Small intestine (tissue), 7 donors: ENCODE measurements around the gene GALNT17. TPM values are rescaled to one million over a fixed set of nuclear protein-coding genes. Genes with fewer than 3 reads are reported as not detected.

Experiments used
- DNase-seq, 2 donors: peaks; one replicate each; pipeline versions ENCODE4 v3.0.0 to v3.0.0-alpha.2; 2013
- FAIRE-seq: peaks from 2 replicates; lab custom pipeline; 2012; peaks lifted over from hg19 to GRCh38; lab: Jason Lieb, UNC
- H3K27ac ChIP-seq, 3 donors: one replicate each; pipeline ENCODE4 v1.5.1; 2013; ENCODE audit warnings: low read length in 2 of 3, mild to moderate bottlenecking in 2 of 3, control low read depth in 1 of 3, inconsistent platforms in 1 of 3, low read depth in 1 of 3, moderate library complexity in 1 of 3
- H3K27me3 ChIP-seq, 3 donors: one replicate each; pipeline ENCODE4 v1.6.1; 2013; ENCODE audit warnings: low read length in 3 of 3, inconsistent platforms in 1 of 3; ENCODE audit not compliant: control insufficient read depth in 3 of 3, insufficient read depth in 3 of 3
- H3K36me3 ChIP-seq, 3 donors: one replicate each; pipeline ENCODE4 v1.6.1; 2013; ENCODE audit warnings: low read length in 3 of 3, inconsistent platforms in 1 of 3, low read depth in 1 of 3, mild to moderate bottlenecking in 1 of 3, moderate library complexity in 1 of 3; ENCODE audit not compliant: control insufficient read depth in 3 of 3, insufficient read depth in 2 of 3
- H3K4me1 ChIP-seq, 3 donors: one replicate each; pipeline ENCODE4 v1.6.1; 2013; ENCODE audit warnings: low read length in 2 of 3, inconsistent platforms in 1 of 3, low read depth in 1 of 3, mild to moderate bottlenecking in 1 of 3, moderate library complexity in 1 of 3; ENCODE audit not compliant: control insufficient read depth in 3 of 3, insufficient read depth in 2 of 3
- H3K4me3 ChIP-seq, 3 donors: one replicate each; pipeline ENCODE4 v1.5.1; 2013; ENCODE audit warnings: low read length in 3 of 3, control low read depth in 1 of 3, inconsistent platforms in 1 of 3, low read depth in 1 of 3, mild to moderate bottlenecking in 1 of 3, moderate library complexity in 1 of 3
- H3K9me3 ChIP-seq, 2 donors: one replicate each; pipeline ENCODE4 v1.6.1; 2013; ENCODE audit warnings: low read depth in 1 of 2, low read length in 1 of 2; ENCODE audit not compliant: control insufficient read depth in 2 of 2, insufficient read depth in 1 of 2
- WGBS, 3 donors: extraction: QIAGEN DNeasy Blood & Tissue Kit; methylation state at CpG; one replicate each; pipeline ENCODE4 v1.1.7; 2013; 5-methylcytosine and 5-hydroxymethylcytosine counted together
- polyA plus RNA-seq, 4 donors: library from polyadenylated mRNA; stranded (reverse) in 3 of 4; unstranded in 1 of 4; fragments of 200-250 nt in 3 of 4; fragments of 120-200 nt in 1 of 4; gene quantifications; one replicate each; pipeline versions ENCODE4 v1.2.1 to v1.2.3, GENCODE V29; 2013
- donor health status: healthy with polysubstance abuse.
- donor health status: control.
- donor health status: control.
- donor health status: Bipolar disorder and iron deficiency.
- donor health status: healthy.

The GALNT17 gene
- polyA plus RNA-seq, 4 donors: 0.34 to 2.9 (median 0.54) TPM; not detected in 1

DNA sequence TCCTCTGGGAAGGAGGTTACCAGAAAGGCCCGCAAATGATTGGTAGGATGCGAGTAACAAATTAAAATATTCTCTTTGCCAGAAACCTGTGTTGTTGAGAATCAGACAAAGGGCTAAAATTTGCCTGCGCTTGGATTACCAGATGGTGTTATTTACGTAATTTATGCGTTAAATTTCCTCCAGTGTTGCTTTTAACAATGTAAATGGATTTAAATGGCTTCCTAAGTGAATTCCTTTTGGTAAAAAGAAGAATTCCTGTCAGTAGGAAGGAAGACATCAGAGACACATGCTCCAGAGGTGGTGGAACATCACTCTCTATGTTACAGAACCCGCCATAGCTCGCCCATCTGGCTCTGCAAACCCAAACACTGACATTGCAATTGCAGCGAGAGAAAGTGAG is 520.6 kb downstream of the GALNT17 start:
- FAIRE-seq: no peak
- no peak for DNase-seq
- 74 to 80% (median 79%) methylated on average over 8 of the region's 8 CpGs for WGBS, 3 donors
- H3K27ac ChIP-seq: no peak overlapping the region
- H3K9me3 ChIP-seq: peaks cover 0 to 18% of the 10 kb centered on the region in 2 donors
- no peaks in the 10 kb centered on the region for H3K4me1 ChIP-seq
- H3K36me3 ChIP-seq: no peaks in the 10 kb centered on the region
- H3K4me3 ChIP-seq: no peak overlapping the region
- no peaks in the 10 kb centered on the region for H3K27me3 ChIP-seq

GRCh38 chr7:71657386-71657785 is 525.4 kb downstream of the GALNT17 start:
- 90 to 100% (median 94%) methylated on average over 1 of the region's 1 CpG for WGBS, 3 donors
- Histone ChIP-seq H3K4me3 (no peak overlapping the region), H3K36me3 (no peaks in the 10 kb centered on the region), H3K4me1 (no peaks in the 10 kb centered on the region), H3K9me3 (peaks cover 0 to 1% of the 10 kb centered on the region in 2 donors), H3K27me3 (no peaks in the 10 kb centered on the region), H3K27ac (no peak overlapping the region)
- DNase-seq (no peak), FAIRE-seq (no peak)

- FAIRE-seq (no peak), DNase-seq (no peak)
- Histone ChIP-seq H3K4me1 (no peaks in the 10 kb centered on the region), H3K9me3 (peaks cover 0 to 1% of the 10 kb centered on the region in 2 donors), H3K27me3 (no peaks in the 10 kb centered on the region), H3K36me3 (no peaks in the 10 kb centered on the region), H3K27ac (no peak overlapping the region), H3K4me3 (no peak overlapping the region)
- WGBS, 3 donors: 91 to 100% (median 92%) methylated on average over 2 of the region's 2 CpGs
Measured at GRCh38 chr7:71659622-71660021, 527.7 kb downstream of the GALNT17 start.

GRCh38 chr7:71661671-71662224 is 529.8 kb downstream of the GALNT17 start:
- no peak overlapping the region for H3K27ac ChIP-seq
- H3K4me3 ChIP-seq: no peak overlapping the region
- no peaks in the 10 kb centered on the region for H3K36me3 ChIP-seq
- FAIRE-seq: no peak
- peaks cover 0 to 3% of the 10 kb centered on the region in 2 donors for H3K9me3 ChIP-seq
- no peaks in the 10 kb centered on the region for H3K27me3 ChIP-seq
- DNase-seq: no peak
- no peaks in the 10 kb centered on the region for H3K4me1 ChIP-seq
- 89 to 100% (median 100%) methylated on average over 1 of the region's 1 CpG for WGBS, 3 donors

DNA sequence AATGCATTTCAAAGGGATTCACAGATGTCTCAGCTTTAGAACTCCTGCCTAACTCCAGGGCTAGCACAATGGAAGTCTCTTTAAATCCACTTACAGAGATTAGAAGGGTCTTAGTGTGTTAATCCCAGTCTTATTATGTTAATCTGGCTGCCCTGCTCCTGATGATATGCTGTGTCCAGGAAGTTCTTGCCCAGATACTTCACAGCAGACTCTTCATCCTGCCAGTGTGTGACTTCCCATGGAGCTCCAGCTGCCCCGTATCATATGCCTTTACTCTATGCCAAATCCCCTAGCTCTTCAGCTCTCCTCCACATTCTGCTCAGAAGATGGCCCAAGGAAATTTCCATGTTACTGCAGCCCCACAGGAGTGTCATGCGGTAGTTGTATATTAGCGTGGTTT is 533.8 kb downstream of the GALNT17 start:
- FAIRE-seq (no peak), DNase-seq (no peak)
- WGBS, 3 donors: 90 to 95% (median 91%) methylated on average over 3 of the region's 3 CpGs
- H3K4me3 ChIP-seq: no peak overlapping the region
- no peaks in the 10 kb centered on the region for H3K4me1 ChIP-seq
- peaks cover 0 to 4% of the 10 kb centered on the region in 2 donors for H3K9me3 ChIP-seq
- H3K27ac ChIP-seq: no peak overlapping the region
- H3K36me3 ChIP-seq: no peaks in the 10 kb centered on the region
- H3K27me3 ChIP-seq: no peaks in the 10 kb centered on the region

DNA sequence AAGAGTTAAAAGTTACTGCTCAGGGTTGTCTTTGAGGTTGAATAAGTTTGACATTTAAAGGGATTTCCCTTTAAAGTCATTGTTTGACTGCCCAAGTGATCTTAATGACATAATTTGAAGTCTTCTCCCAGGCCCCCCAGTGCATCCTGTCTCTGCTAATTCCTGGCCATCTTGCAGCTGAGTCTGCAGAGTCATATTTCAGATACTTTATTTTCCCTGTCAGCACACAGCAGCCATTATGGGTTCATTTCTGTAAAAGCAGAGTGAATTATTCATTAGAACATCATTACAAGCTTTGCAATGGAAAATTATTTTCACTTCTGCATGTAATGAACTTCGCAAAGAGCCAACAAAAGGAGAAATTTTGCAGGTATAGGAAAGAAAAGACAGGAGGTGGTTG is 536.6 kb downstream of the GALNT17 start:
- H3K27me3 ChIP-seq: no peaks in the 10 kb centered on the region
- no peak overlapping the region for H3K4me3 ChIP-seq
- no peaks in the 10 kb centered on the region for H3K4me1 ChIP-seq
- WGBS, 3 donors: 80 to 100% (median 98%) methylated on average over 1 of the region's 1 CpG
- no peaks in the 10 kb centered on the region for H3K36me3 ChIP-seq
- FAIRE-seq (no peak), DNase-seq (no peak)
- peaks cover 0 to 3% of the 10 kb centered on the region in 2 donors for H3K9me3 ChIP-seq
- H3K27ac ChIP-seq: no peak overlapping the region

DNA sequence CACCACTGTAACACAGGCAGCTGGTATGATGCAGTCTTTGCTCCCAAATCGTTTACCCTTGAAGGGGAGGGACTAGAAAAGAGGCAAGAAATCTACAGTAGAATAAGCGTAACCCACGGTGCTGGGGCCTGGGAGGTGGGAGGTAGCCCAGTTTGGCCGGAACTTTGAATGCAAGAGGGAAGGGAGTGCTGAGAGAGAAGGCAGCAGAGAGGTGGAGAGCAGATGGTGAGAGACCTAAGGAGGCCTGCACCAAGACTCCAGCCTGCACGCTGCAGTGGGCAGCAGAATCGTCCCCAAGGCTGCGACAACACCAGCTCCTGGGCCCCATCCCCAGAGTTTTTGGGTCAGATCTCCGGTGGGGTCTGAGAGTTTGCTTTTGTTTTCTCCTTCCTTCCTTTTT is 547.5 kb downstream of the GALNT17 start:
- no peak for FAIRE-seq
- 63 to 64% (median 64%) methylated on average over 8 of the region's 8 CpGs for whole genome bisulfite sequencing, 3 donors

DNA sequence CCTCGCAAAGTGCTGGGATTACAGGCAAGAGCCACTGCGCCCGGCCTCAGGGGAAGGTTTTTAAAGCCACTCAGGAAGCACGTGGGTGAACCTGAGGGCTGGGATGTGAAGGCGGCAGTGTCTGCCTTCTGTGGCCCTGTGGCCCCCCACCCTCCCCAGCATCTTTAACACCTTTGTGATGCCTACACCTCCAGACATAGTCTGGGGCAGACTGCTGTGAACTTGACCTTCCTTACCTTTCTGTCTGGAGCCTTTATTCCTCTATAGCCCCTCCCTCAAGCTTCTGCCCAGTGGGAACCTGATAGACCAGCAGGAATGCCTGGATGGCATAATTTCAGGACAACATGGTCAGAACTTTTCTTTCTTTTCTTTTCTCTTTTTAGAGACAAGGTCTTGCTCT is 550.2 kb downstream of the GALNT17 start:
- FAIRE-seq (no peak), DNase-seq (no peak)
- H3K27me3 ChIP-seq: peaks cover 0 to 2% (median 0%) of the 10 kb centered on the region in 3 donors
- H3K9me3 ChIP-seq: peaks cover 0 to 4% of the 10 kb centered on the region in 2 donors
- 79 to 84% (median 83%) methylated on average over 5 of the region's 5 CpGs for WGBS, 3 donors
- H3K27ac ChIP-seq: no peak overlapping the region
- no peaks in the 10 kb centered on the region for H3K36me3 ChIP-seq
- H3K4me3 ChIP-seq: no peak overlapping the region
- no peaks in the 10 kb centered on the region for H3K4me1 ChIP-seq

More for the DNA sequence above, 547.5 kb downstream of the GALNT17 start:
- Histone ChIP-seq H3K36me3 (no peaks in the 10 kb centered on the region), H3K9me3 (no peaks in the 10 kb centered on the region), H3K4me1 (no peaks in the 10 kb centered on the region), H3K27ac (no peak overlapping the region), H3K4me3 (no peak overlapping the region), H3K27me3 (peaks cover 0 to 2% (median 0%) of the 10 kb centered on the region in 3 donors)
- DNase-seq: no peak
